HEK293 (cell line): ENCODE measurements around the gene G3BP1.

Experiments used
- TCF7L2 ChIP-seq: IDR thresholded peaks from 2 replicates; pipeline ENCODE4 v1.6.1; 2011; ENCODE audit warnings: low read depth, mild to moderate bottlenecking, inconsistent platforms, low read length, moderate library complexity, borderline replicate concordance
- YY1 ChIP-seq: fragments of 450-650 bp; formaldehyde crosslinking; IDR thresholded peaks from 2 replicates; pipeline ENCODE4 v1.5.1; 2018; ENCODE audit warnings: missing biosample characterization, missing genetic modification characterization
- ZNF24 ChIP-seq: fragments of 450-650 bp; formaldehyde crosslinking; IDR thresholded peaks from 2 replicates; pipeline ENCODE4 v1.5.1; 2016; ENCODE audit warnings: missing biosample characterization, missing genetic modification characterization
- ZNF248 ChIP-seq: fragments of 450-650 bp; formaldehyde crosslinking; IDR thresholded peaks from 2 replicates; pipeline ENCODE4 v1.5.1; 2017; ENCODE audit warnings: missing biosample characterization, missing genetic modification characterization
- ZNF777 ChIP-seq: fragments of 450-650 bp; formaldehyde crosslinking; IDR thresholded peaks from 2 replicates; pipeline ENCODE4 v1.5.1; 2017; ENCODE audit warnings: missing biosample characterization, missing genetic modification characterization, borderline replicate concordance
- TF ChIP-seq, protein P1 (sequence below): fragments of 450-650 bp; formaldehyde crosslinking; IDR thresholded peaks from 2 replicates; pipeline ENCODE4 v1.5.1; 2016; ENCODE audit warnings: missing biosample characterization, missing genetic modification characterization

DNA sequence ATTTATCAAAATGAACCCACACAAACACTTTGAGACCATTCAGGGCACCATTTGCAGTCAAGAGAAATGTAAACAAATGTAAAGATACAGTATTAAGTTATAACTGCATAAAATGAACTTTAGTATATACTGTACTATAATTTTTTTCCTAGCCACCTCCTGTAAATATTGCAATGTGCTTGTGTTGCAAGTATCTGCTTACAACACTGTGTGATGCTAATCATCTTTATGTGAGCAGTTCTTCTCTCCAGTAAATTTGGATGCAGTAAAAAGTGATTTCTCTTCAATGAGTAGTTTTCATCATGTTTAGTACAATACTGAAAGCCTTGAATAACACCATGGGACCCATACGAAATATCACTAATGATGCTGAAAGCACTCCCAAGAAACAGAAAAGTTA, 9.4 kb downstream of the G3BP1 start:
- TF ChIP-seq ZNF777 (tag by site-specific recombination) = no peak
- TF ChIP-seq, protein P1, sequence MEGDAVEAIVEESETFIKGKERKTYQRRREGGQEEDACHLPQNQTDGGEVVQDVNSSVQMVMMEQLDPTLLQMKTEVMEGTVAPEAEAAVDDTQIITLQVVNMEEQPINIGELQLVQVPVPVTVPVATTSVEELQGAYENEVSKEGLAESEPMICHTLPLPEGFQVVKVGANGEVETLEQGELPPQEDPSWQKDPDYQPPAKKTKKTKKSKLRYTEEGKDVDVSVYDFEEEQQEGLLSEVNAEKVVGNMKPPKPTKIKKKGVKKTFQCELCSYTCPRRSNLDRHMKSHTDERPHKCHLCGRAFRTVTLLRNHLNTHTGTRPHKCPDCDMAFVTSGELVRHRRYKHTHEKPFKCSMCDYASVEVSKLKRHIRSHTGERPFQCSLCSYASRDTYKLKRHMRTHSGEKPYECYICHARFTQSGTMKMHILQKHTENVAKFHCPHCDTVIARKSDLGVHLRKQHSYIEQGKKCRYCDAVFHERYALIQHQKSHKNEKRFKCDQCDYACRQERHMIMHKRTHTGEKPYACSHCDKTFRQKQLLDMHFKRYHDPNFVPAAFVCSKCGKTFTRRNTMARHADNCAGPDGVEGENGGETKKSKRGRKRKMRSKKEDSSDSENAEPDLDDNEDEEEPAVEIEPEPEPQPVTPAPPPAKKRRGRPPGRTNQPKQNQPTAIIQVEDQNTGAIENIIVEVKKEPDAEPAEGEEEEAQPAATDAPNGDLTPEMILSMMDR (tag by site-specific recombination) = no peak
- no peak for TF ChIP-seq ZNF24 (tag by site-specific recombination)
- TF ChIP-seq ZNF248 (tag by site-specific recombination) = no peak
- no peak for TF ChIP-seq TCF7L2
- TF ChIP-seq YY1 (tag by site-specific recombination) = no peak
